ENCODE results near the gene XRCC5. TPM values are rescaled to one million over a fixed set of nuclear protein-coding genes. Genes with fewer than 3 reads are reported as not detected.

Gene XRCC5
- total RNA-seq, 4 donors from 2014 or later, result 107 to 132 (median 116) TPM

- no peak for TF ChIP-seq POLR2A (IDR thresholded peaks at IDR 0.05)
- no peak for DNase-seq (ENCODE audit: low spot score in 2 of 2)
- H3K4me3 ChIP-seq (ENCODE audit: low read depth, poor library complexity, severe bottlenecking), result no peak overlapping the region
- intact Hi-C loops (cut with DNase I; ENCODE audit: low total_unique reads), result no loop called here
- WGBS, 2 donors, result 94 to 96% methylated on average over 1 of the region's 1 CpG
These were observed 7.3 kb downstream of the XRCC5 start for GRCh38 chr2:216116418-216116817.

- DNase-seq (ENCODE audit: low spot score in 2 of 2), result no peak
- TF ChIP-seq POLR2A (IDR thresholded peaks at IDR 0.05) (no peak), CTCF (IDR thresholded peaks at IDR 0.05) (no peak)
- WGBS, 2 donors, result 69 to 80% methylated on average over 4 of the region's 4 CpGs
- no peak overlapping the region for H3K4me3 ChIP-seq (ENCODE audit: low read depth, poor library complexity, severe bottlenecking)
- intact Hi-C loops (cut with DNase I; ENCODE audit: low total_unique reads), result no loop called here
These were observed 8.6 kb downstream of the XRCC5 start for GRCh38 chr2:216117561-216118340.

GRCh38 chr2:216118474-216118873, 9.3 kb downstream of the XRCC5 start:
- no peak for TF ChIP-seq POLR2A (IDR thresholded peaks at IDR 0.05)
- no peak for TF ChIP-seq CTCF (IDR thresholded peaks at IDR 0.05)
- no peak for DNase-seq (ENCODE audit: low spot score in 2 of 2)
- WGBS, 2 donors, result 83 to 85% methylated on average over 1 of the region's 1 CpG
- H3K4me3 ChIP-seq (ENCODE audit: low read depth, poor library complexity, severe bottlenecking), result no peak overlapping the region
- intact Hi-C loops (cut with DNase I; ENCODE audit: low total_unique reads), result no loop called here

DNA sequence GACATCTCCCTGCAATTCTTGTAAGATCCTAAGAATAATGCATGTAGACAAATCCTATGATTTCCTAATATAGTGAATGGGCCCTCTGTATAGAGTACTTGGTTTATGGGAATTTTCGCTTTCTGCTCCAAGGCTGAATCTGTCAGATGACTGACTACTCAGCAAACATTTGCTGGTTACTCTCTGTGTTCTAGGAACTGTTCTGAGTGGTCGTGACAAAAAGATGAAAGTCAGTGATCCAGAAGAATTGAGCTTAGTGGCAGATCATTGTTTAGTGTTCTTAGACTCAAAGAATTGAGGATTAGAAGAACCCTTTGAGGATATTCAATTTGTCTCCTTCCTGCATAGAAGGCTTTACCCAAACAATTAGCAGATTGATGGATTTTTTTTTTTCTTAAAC, 10.0 kb downstream of the XRCC5 start:
- H3K4me3 ChIP-seq (ENCODE audit: low read depth, poor library complexity, severe bottlenecking), result no peak overlapping the region
- TF ChIP-seq CTCF (IDR thresholded peaks at IDR 0.05) (no peak), POLR2A (IDR thresholded peaks at IDR 0.05) (no peak)
- DNase-seq (ENCODE audit: low spot score in 2 of 2), result no peak
- WGBS, 2 donors, result 69 to 75% methylated on average over 2 of the region's 2 CpGs
- intact Hi-C loops (cut with DNase I; ENCODE audit: low total_unique reads), result no loop called here

DNA sequence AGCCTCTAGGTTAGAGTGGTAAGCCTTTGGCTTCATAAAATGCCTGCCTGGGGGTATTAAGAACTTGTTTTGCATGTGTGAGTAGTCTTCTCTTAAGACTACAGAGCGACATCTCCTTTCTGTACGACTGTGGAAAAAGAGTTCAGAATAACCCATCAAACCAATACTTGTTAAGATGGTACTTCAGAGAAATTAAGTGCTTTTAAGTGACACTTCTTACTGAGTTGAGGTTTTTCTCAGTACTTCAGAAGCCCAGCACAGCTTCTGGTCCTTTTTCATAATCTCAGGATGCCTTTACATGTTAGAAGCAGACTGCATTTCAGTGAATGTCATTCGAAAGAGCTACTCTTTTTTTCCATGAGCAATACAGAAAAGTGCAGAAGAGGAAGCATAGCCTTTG, 10.8 kb downstream of the XRCC5 start:
- 40 to 62% methylated on average over 3 of the region's 3 CpGs for WGBS, 2 donors
- no peak for DNase-seq (ENCODE audit: low spot score in 2 of 2)
- no peak for TF ChIP-seq POLR2A (IDR thresholded peaks at IDR 0.05)
- no peak for TF ChIP-seq CTCF (IDR thresholded peaks at IDR 0.05)
- intact Hi-C loops (cut with DNase I; ENCODE audit: low total_unique reads), result loop anchor here (5.0 kb wide), 1 partner anchor 1002 kb away; no protein-coding TSS in a partner anchor
- no peak overlapping the region for H3K4me3 ChIP-seq (ENCODE audit: low read depth, poor library complexity, severe bottlenecking)

- intact Hi-C loops (cut with DNase I; ENCODE audit: low total_unique reads), result loop anchor here (5.0 kb wide), 1 partner anchor 1001 kb away; no protein-coding TSS in a partner anchor
- 86% methylated on average over 3 of the region's 3 CpGs for WGBS, 2 donors
- no peak for DNase-seq (ENCODE audit: low spot score in 2 of 2)
These were observed 12.1 kb downstream of the XRCC5 start for GRCh38 chr2:216121255-216121654.

More at GRCh38 chr2:216121255-216121654, 12.1 kb downstream of the XRCC5 start:
- TF ChIP-seq POLR2A (IDR thresholded peaks at IDR 0.05) (no peak), CTCF (IDR thresholded peaks at IDR 0.05) (no peak)
- no peak overlapping the region for H3K4me3 ChIP-seq (ENCODE audit: low read depth, poor library complexity, severe bottlenecking)
